ENCODE data around the gene MPRIP.

DNA sequence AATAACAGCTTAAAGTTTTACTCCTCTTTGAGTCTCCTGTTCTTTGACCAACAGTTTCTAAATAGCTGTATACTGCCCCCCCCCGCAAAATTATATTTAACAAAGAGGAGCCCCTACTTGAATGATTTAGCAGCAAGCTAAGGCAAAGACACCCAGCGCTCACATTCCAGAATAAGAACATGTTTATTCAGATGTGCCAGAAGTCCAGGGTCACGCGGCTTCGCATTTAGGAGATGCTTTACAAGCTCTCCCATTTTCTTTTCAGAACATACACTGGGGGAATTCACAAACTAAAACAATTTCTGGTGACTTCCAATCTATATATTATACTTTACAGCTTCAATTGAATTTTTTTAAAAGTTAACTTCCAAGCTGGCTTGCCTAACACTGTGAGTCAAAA is 158.6 kb downstream of the MPRIP start:
- TF ChIP-seq, protein P1, sequence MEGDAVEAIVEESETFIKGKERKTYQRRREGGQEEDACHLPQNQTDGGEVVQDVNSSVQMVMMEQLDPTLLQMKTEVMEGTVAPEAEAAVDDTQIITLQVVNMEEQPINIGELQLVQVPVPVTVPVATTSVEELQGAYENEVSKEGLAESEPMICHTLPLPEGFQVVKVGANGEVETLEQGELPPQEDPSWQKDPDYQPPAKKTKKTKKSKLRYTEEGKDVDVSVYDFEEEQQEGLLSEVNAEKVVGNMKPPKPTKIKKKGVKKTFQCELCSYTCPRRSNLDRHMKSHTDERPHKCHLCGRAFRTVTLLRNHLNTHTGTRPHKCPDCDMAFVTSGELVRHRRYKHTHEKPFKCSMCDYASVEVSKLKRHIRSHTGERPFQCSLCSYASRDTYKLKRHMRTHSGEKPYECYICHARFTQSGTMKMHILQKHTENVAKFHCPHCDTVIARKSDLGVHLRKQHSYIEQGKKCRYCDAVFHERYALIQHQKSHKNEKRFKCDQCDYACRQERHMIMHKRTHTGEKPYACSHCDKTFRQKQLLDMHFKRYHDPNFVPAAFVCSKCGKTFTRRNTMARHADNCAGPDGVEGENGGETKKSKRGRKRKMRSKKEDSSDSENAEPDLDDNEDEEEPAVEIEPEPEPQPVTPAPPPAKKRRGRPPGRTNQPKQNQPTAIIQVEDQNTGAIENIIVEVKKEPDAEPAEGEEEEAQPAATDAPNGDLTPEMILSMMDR (IDR thresholded peaks at IDR 0.05; ENCODE audit: borderline replicate concordance, extremely low read depth, low read length, poor library complexity, severe bottlenecking) = no peak
- TF ChIP-seq EZH2 (IDR thresholded peaks at IDR 0.05; ENCODE audit: borderline replicate concordance, low read depth, low read length, severe bottlenecking) = no peak

Data from DND-41 (cell line).